DMS114 treated with DMSO at 0.1 percent for 48 hours (cell line): Measurements from ENCODE around the gene SGCD.

Source experiments
- DNase-seq: peaks from one replicate; lab custom pipeline; 2025; ENCODE audit not compliant: unreplicated experiment; lab: John Stamatoyannopoulos, UW

Gene SGCD

GRCh38 chr5:156682971-156683370, 356.0 kb downstream of the SGCD start:
- no peak for DNase-seq

- DNase-seq: no peak
These were observed 356.5 kb downstream of the SGCD start for GRCh38 chr5:156683509-156683908.

GRCh38 chr5:156684216-156684615, 357.3 kb downstream of the SGCD start:
- no peak for DNase-seq

- no peak for DNase-seq
These were observed 358.5 kb downstream of the SGCD start for GRCh38 chr5:156685481-156685880.

- DNase-seq: no peak
These were observed 359.4 kb downstream of the SGCD start for GRCh38 chr5:156686380-156686779.

GRCh38 chr5:156686796-156687195, 359.8 kb downstream of the SGCD start:
- DNase-seq: no peak

GRCh38 chr5:156687514-156687913, 360.6 kb downstream of the SGCD start:
- DNase-seq: no peak

GRCh38 chr5:156691572-156691971, 364.6 kb downstream of the SGCD start:
- no peak for DNase-seq

- no peak for DNase-seq
These were observed 366.1 kb downstream of the SGCD start for GRCh38 chr5:156693113-156693512.

- DNase-seq: no peak
These were observed 367.6 kb downstream of the SGCD start for GRCh38 chr5:156694598-156694997.

- no peak for DNase-seq
These were observed 368.8 kb downstream of the SGCD start for GRCh38 chr5:156695774-156696173.

- no peak for DNase-seq
These were observed 371.4 kb downstream of the SGCD start for GRCh38 chr5:156698323-156698722.

GRCh38 chr5:156699147-156699546, 372.2 kb downstream of the SGCD start:
- DNase-seq: no peak

GRCh38 chr5:156704139-156704538, 377.2 kb downstream of the SGCD start:
- DNase-seq: no peak

- no peak for DNase-seq
These were observed 379.7 kb downstream of the SGCD start for GRCh38 chr5:156706631-156707030.

- DNase-seq: no peak
These were observed 380.8 kb downstream of the SGCD start for GRCh38 chr5:156707750-156708149.

- DNase-seq: no peak
These were observed 388.3 kb downstream of the SGCD start for GRCh38 chr5:156715287-156715686.

GRCh38 chr5:156716591-156717380, 389.8 kb downstream of the SGCD start:
- no peak for DNase-seq

- DNase-seq: no peak
These were observed 392.0 kb downstream of the SGCD start for GRCh38 chr5:156718985-156719384.

GRCh38 chr5:156722358-156722757, 395.4 kb downstream of the SGCD start:
- DNase-seq: no peak

GRCh38 chr5:156735477-156735876, 408.5 kb downstream of the SGCD start:
- no peak for DNase-seq

- DNase-seq: no peak
These were observed 414.6 kb downstream of the SGCD start for GRCh38 chr5:156741516-156741915.

GRCh38 chr5:156753846-156754245, 426.9 kb downstream of the SGCD start:
- DNase-seq: no peak
